HG03196 (cell line): ENCODE data around the gene CTXN1.
A peak's percentile ranks its signal among the peaks of the same experiment; 100 is the strongest.
"Not testable (repeated sequence)": the region's sequence is repeated elsewhere in the genome, so short reads cannot be mapped to it uniquely, and the experiment has no call there.

Experiments
- ATAC-seq: cut with Tn5 transposase; IDR thresholded peaks from one replicate; pipeline ENCODE4 v1.9.1; 2021; ENCODE audit not compliant: unreplicated experiment

Gene CTXN1

GRCh38 chr19:7926727-7927604, 1.0 kb upstream of the CTXN1 start:
- no peak for ATAC-seq

GRCh38 chr19:7925171-7925851, 624 bp downstream of the CTXN1 start:
- ATAC-seq = no peak

- ATAC-seq = no peak
Observed at GRCh38 chr19:7924651-7925170, 1.2 kb downstream of the CTXN1 start.

- no peak for ATAC-seq
Observed at GRCh38 chr19:7924241-7924640, 1.7 kb downstream of the CTXN1 start.

GRCh38 chr19:7923295-7924191, 2.4 kb downstream of the CTXN1 start:
- ATAC-seq = no peak

GRCh38 chr19:7922836-7923195, 3.1 kb downstream of the CTXN1 start:
- ATAC-seq = no peak

- no peak for ATAC-seq
Observed at GRCh38 chr19:7921967-7922835, 3.7 kb downstream of the CTXN1 start.

GRCh38 chr19:7921302-7921966, 4.5 kb downstream of the CTXN1 start:
- no peak for ATAC-seq

GRCh38 chr19:7920519-7921301, 5.2 kb downstream of the CTXN1 start:
- ATAC-seq = peak; percentile 34

GRCh38 chr19:7919610-7920518, 6.1 kb downstream of the CTXN1 start, which contains the start of gene SNAPC2:
Gene SNAPC2, plus strand, starts transcription at chr19:7920338. Its CDS starts 29 bp downstream, at chr19:7920367.
- peak; percentile 56 for ATAC-seq

GRCh38 chr19:7918615-7919421, 7.1 kb downstream of the CTXN1 start:
- no peak for ATAC-seq

GRCh38 chr19:7918062-7918614, 7.8 kb downstream of the CTXN1 start:
- not testable (repeated sequence) for ATAC-seq

GRCh38 chr19:7917267-7918061, 8.5 kb downstream of the CTXN1 start:
- ATAC-seq = no peak

- no peak for ATAC-seq
Observed at GRCh38 chr19:7916955-7917266, 9.0 kb downstream of the CTXN1 start.

- no peak for ATAC-seq
Observed at GRCh38 chr19:7916103-7916954, 9.6 kb downstream of the CTXN1 start.
